ENCODE results near the gene NOL8.

Gene NOL8

DNA sequence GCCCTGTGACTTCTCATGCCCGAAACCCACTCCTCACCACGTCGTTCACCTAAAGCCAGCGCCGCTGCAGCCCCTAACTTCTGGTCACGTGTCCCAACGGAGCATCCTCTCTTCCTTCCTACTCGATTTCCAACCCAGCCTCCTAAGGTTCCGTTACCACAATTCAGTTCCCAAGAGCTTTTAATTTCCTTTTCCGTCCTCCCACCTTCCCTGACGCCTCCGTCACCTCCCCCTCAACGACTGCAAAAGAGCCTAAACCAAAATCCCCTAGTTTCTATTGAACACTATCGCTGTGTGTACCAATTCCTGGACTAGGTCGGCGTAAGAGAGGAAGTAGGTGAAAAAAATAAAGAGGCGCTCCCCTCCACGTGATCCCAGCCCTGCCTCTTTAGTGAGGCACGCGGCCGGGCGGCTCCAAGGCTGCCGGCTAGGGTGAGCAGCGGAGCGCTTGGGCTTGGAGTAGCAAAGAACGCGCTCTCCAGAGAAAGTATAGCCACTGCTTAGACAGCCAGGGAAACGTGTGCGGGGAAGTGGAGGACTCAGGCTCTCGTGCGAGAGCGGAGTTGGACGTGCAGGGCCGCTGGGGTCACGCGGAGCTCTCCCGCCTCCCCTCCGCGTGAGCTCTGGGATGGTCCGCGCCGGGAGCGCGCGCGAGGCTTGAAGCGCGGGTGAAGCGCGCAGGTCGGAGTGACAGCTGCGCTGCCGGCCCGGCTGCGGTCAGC is at the start of gene NOL8, which contains the start of gene CENPP:
Gene NOL8, minus strand, starts transcription at position 82 of the 722 bp plus-strand sequence. CDS start 1,189 bp downstream, outside the sequence.
Gene CENPP, plus strand, starts transcription at position 685 of the 722 bp plus-strand sequence.
- DNase-seq (ENCODE audit: low read depth in 1 of 2, low spot score in 1 of 2) = peak; percentile 58 to 73

DNA sequence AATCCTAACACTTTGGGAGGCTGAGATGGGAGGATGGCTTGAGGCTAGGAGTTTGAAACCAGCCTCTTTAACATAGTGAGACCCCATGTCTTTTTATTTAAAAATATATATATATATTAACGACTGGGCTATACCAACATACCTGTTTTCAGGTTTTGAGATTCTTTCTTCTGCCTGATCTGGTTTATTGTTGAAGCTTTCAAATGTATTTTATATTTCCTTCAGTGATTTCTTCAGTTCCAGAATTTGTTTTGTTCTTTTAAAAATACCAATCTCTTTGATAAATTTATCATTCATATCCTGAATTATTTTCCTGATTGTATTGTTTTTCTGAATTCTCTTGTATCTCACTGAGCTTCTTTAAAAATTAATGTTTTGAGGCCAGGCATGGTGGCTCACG is 48.0 kb upstream of the NOL8 start:
- no peak for DNase-seq (ENCODE audit: low read depth in 1 of 2, low spot score in 1 of 2)

DNA sequence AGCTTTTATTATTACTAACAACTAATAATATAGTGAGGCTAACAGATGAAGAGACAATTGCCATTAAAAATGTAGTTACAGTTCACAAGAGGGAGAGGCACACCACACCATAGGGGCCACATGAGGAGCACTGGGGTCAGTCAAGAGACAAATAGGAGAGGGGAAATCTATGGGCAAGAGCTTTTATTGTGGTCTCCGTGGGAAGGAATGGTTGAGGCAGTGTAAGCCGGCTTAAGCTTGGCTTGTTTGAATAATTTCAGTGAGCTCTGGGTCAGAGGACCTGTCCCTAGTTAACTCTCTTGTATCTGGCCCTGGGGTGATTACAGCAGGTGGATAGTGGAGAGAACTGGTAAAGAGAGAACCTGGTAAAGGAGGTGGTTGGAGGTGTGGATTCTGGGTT is 43.9 kb upstream of the NOL8 start:
- no peak for DNase-seq (ENCODE audit: low read depth in 1 of 2, low spot score in 1 of 2)

DNA sequence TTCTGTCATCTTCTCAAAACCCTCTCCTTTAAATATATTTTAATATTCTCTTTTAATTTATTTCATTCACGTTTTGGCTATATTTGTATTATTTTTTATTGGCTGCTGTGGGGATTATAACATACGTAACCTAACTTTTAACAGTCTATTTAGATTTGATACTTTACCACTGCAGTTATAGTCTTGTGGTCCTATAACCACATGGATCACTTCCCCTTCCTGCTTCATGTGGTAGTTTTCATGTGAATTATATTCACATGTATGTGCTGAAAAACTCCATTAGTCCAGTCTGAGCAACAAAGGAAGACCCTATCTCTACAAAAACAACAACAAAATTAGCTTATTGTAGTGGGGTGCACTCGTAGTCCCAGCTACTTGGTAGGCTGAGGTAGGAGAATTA is 34.9 kb upstream of the NOL8 start:
- DNase-seq (ENCODE audit: low read depth in 1 of 2, low spot score in 1 of 2) = no peak

DNA sequence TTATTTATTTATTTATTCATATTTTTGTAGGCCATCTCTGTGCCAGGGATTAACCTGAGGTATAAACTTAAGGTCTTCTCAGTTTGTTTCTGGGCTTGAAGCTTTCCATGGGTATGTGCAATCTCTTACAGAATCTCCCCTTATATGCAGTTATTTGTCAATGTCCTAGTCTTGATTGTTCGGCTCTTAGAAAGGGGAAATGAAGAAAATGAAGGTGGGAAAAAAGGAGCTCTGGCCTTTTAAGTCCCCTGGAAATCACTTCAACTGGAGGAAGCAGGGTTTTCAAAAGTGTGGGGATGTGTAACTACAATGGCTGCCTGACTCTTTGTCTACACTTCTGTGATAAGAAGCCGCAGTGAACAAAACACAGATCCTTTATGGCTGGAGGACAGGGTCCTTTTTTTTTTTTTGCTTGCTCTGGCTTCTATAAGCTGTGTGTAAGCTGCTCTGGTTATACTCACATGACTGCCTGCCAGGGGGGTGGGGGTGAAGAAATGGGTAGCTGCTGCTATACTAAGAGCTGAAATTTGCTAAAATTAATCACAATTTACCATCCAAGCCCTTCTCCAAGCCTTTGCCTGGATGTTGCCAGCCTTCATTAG is 34.3 kb upstream of the NOL8 start:
- DNase-seq (ENCODE audit: low read depth in 1 of 2, low spot score in 1 of 2) = no peak

DNA sequence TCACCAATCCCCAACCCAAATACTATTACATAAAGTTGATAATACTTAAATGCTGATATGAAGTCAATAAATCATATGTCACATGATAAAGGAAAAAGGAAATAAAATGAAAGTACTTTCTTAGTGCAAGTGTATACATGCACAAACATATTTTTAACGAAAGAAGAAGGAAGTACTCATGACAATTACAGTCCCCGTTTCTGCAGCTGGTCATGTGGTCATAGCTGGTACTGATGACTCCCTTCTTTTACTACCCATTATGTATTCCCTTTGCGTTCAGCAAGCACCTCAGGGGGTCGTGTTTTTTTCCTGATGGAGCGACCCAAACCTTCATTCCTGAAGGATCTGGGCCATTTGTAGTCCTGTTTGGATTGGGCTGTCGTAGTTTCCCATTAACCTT is 27.9 kb upstream of the NOL8 start:
- DNase-seq (ENCODE audit: low read depth in 1 of 2, low spot score in 1 of 2) = no peak

DNA sequence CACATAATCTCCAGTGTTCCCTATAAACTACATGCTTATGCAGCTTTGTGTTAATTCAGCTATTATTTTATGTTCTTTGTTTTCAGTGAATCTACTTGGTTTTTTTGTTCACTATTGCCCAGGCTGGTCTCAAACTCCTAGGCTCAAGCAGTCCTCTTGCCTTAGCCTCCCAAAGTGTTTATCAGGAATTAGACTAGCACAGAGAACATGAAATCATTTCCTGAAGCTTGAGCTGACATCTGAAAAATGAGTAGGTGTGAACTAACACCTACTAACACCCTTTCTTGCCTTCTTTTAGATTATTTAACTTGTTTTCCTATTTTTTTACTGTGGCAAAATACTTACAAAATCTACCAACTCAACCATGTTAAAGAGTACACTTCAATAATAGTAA is 25.6 kb upstream of the NOL8 start:
- no peak for DNase-seq (ENCODE audit: low read depth in 1 of 2, low spot score in 1 of 2)

DNA sequence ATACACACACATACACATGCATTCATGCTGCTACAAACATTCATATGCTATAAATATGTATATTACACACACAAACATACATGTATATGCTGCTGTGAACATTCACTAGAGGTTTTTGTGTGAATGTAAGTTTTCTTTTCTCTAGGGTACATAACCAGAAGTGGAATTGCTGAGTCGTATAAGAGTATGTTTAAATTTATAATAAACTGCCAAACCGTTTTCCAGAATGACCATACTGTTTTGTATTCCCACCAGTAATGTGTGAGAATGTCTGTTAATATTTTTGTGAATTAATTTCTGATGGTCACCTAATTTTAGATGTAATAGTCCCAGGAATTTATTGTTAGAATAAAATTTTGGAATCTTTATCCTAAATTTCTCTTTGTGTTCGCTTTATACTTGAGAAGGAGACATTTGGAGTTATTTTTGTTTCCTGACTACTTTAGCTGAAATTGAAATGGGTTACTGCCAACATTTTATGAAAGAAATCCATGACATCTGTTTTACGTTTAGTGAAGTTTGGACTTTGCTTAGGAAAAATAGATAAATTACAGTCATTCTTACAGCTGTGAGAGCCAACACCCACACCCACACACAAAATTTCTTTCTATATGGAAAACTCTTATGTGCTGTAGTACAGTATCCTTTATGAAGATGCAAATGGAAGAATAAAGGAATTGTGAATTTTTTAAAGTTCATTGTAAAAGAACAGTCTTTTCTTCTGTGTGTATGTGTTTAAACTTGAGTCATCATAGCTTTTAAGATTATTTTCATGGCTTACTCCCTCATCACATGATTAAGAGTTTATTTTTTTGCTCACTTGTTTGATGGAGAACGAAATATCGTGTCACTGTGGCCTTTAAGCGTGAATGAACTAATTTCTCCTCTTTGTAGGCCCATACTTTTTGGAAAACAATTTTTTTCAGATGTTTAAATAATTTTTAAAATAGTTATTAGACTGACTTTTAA is 24.9 kb upstream of the NOL8 start:
- DNase-seq (ENCODE audit: low read depth in 1 of 2, low spot score in 1 of 2) = no peak

DNA sequence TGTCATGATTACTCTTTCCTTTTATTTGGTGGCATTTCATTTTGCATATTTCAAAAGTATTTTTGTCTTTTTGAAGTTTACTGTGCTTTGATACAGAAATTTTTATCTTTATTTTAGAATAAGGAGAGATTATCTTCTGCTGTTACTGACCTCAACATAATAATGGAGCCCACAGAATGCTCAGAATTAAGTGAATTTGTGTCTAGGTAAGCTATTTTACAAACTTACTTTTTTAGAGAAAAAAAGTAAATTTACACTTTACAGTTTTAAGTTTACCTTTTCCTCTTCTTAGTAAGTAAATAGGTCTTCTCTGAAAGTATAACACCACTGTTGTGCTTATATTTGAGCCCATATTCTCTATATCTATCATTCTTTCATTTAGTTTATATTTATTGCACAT is 20.4 kb upstream of the NOL8 start:
- DNase-seq (ENCODE audit: low read depth in 1 of 2, low spot score in 1 of 2) = no peak

DNA sequence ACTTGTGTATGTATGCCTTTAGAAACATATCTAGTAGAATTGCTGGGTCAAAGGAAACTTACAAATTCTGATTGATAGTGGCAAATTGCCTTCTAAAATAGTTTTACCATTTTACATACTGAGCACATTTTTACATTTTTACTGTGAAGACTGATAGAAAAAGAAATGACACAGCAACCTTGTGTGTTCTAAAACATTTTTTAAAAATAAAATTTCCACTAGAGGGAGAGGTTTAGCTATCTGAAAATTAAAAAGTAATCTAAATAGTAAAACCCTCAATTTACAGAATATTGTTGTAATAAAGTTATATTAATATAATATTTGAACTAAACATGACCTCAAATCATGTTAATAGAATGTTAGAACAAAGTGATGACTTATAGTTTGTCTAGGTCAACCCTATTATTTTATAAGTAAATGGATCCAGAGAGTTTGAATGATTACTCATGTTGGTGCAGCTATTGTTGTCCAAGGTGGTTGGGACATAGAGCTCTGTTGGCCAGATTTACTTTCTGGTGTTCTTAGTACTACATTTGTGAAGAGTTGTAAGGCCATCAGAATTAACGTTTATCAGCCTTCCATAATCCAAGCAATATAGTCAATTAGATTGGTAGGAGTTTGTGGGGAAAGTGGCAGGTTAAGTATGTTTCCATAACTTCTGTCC is 17.8 kb upstream of the NOL8 start:
- no peak for DNase-seq (ENCODE audit: low read depth in 1 of 2, low spot score in 1 of 2)

DNA sequence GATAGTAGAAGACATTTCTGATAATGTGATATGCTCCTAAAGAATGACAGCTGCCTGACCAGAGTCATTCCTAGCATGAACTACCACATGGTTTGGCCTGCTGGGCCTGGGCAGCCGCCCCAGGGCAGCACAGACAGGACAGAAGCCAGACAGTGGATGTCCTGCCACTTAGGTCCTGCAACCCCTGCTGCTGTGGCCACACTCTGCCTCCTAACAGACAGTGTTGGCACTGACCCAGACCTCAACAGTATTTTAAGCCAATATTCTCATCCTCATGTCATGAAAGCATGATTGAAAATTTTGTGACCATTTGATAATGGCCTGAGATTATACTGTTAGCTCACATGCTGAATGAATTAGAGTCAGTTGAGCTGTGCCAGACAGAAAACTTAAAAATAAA is 16.4 kb upstream of the NOL8 start:
- no peak for DNase-seq (ENCODE audit: low read depth in 1 of 2, low spot score in 1 of 2)

DNA sequence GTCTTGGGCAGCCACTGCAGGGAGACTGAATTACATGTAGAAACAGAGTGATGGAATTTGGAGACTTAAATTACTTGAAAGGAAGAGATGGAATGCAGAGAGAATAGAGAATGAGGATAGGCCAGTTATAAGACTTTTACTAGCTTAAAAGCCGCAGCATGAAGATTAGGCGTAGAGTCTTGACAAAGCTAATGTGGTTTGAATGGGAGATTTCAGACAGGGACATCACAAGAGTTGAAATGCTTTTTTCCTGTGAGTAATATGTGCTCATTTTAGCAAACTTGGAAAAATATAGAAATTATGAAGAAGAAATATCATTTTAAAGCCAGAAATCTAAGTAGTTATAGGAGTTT is 8.1 kb upstream of the NOL8 start:
- no peak for DNase-seq (ENCODE audit: low read depth in 1 of 2, low spot score in 1 of 2)

DNA sequence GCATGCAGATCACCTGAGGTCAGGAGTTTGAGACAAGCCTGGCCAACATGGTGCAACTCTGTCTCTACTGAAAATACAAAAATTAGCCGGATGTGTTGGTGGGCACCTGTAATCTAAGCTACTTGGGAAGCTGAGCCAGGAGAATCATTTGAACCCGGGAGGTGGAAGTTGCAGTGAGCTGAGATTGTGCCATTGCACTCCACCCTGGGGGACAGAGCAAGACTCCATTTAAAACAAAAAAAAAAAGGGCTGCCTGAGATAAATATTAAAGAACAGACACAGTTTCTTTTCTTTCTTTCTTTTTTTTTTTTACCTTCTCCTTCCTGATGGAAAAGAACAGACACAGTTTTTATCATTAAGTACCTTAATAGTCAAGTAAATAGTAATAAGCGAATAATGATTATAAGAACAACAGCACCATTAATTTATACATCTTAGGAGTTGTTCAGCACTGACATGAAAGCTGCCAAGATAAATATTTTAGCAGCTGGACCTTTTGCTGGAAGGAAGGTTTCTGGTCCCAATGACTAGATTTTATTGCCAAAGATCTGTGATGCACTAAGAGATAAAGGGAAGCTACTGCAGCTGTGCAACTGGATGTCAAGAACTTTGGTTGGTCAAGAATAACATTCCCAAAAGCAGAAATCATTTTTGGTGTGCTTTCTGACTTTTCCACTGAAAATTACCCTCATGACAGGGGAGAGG is 7.6 kb upstream of the NOL8 start:
- DNase-seq (ENCODE audit: low read depth in 1 of 2, low spot score in 1 of 2) = no peak

DNA sequence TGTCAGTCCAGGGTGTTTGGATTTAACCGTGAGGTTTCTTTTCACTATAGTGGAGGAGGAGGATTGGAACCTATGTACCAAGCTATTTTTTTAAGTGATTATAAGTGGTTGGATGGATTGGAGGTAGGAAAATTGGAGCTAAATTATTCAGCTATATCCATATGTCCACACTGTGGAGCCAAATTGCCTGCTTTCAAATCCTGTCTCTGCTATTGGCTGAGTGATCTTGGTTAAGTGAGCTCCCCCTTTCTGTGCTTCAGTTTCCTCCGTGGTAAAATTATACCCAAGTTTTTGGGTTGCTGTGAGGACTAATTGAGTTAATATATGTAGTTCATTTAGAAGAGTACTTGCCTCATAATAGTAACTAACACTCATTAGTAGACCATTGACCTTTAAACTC is 3.1 kb upstream of the NOL8 start:
- DNase-seq (ENCODE audit: low read depth in 1 of 2, low spot score in 1 of 2) = no peak

DNA sequence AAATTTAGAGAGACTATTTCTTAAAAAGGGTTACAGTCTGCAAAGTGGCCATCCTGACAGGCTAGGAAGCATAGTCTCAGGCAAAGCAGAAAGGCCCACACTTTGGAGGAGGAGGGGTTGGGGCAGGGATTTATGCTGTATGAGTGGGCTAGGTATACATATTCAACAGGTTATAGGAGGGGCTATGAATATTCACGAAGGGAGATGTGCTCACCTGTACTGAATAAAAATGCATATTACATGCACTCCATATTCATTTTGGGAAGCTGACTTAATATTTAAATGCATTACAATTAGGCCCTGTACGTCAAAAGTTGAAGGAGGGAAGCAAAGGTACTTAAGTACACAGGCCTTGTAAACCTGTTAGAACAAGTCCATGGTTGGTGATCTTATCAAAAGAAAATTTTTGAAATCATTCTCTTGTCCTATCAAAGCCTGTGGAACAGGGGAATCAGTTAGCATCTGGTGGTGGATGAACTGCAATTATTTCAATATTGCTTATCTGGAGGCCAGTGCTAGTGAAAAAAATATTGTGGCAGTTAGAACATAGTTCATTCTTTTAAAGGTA is 2.2 kb upstream of the NOL8 start:
- DNase-seq (ENCODE audit: low read depth in 1 of 2, low spot score in 1 of 2) = no peak

DNA sequence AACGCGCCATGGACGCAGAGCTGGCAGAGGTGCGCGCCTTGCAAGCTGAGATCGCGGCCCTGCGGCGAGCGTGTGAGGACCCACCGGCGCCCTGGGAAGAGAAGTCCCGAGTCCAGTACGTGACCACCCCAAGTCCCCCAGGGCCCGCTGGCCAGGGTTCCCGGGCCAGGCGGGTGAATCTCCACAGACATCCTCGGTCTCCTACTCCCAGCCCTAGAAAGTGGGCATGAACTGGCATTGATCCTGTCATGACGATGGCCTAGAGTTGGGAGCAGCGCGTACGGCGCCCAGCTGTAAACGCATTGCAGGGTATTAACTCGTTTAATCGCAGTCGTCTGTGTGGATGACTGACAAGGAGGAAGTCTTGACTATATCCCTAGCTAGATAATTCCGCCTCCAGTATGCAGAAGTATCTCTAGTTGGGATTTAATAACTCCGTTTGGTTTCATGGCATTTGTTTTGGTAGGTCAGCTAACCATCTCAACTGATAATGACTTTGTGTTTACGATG is 896 bp upstream of the NOL8 start:
- DNase-seq (ENCODE audit: low read depth in 1 of 2, low spot score in 1 of 2) = no peak

DNA sequence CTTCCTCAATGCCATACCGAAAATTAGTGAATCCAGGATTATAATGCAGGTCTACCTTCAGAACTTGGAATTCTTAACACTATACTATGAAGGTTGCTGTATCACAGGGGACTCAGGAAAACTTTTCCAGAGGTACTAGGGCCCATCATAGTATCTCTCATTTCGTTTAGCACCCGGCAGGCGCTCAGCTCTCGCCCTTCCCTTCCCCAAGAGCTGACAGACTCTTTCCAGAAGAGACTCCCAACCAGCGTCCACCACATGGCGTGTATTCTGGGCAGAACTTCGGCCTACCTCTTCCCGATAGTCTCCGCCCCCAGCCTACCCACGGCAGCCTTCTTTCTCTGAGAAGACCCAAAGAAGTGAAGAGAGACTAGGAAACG is 271 bp downstream of the NOL8 start:
- DNase-seq (ENCODE audit: low read depth in 1 of 2, low spot score in 1 of 2) = peak in 1 of 2 donors; percentile 33

DNA sequence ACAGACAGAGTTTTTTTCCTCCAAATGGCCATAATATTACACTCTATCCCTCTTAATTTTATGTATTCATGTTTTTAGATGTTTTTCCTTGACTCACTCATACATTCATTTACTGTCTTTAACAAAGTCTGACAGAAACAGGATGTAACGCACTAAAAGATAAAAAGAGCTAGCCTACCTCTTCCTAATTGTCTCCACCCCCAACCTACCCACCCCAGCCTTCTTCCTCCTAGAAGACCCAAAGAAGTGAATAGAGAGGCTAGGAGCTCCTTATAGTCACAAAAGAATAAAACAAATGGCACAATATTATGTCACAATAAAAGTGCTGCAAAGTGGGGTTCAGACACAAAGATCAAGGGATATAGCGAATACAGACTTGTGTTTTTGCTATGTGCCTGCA is 719 bp downstream of the NOL8 start:
- no peak for DNase-seq (ENCODE audit: low read depth in 1 of 2, low spot score in 1 of 2)

DNA sequence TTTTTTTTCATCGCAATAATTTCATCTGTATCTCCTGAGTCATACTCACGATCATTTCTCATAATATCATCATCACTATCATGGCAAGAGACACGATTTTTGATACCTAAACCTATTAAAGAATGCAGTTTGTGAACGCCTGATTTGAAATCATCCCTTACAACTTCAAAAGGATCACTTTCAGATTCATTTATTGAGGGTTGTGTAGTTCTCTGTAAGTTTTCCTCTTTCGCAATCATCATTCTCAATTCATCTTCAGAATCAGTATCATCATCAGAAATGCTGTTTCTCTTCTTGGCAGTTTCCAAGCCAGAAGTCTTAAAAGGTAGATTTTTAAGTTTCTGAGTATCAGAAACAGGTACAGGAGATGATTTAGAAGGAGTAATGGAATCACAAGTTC is 9.7 kb downstream of the NOL8 start:
- DNase-seq (ENCODE audit: low read depth in 1 of 2, low spot score in 1 of 2) = no peak

DNA sequence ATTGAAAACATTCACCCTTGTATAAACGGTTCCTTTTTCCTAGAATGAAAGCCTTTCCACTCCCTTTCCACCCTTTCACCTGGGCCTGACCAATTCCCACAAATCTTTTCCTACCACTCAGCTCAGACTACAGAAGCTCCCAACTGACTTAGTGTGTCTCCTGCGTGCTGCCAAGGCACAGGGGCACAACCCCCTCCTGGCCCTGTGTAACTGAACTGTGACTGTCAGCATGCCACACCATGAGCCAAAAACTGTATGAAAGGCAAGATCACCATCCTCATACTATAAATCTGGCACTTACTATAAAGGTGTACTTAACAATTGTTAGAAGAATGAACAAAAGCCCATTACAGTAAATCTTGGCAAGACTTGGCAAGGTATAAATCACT is 11.5 kb downstream of the NOL8 start:
- no peak for DNase-seq (ENCODE audit: low read depth in 1 of 2, low spot score in 1 of 2)

Data from activated T-helper 1 cell treated with anti-CD3 and anti-CD28 coated beads, Interleukin-2, amount 50 U/mL, for 16 hours (primary cell).